Activated gamma-delta T cell treated with Interleukin-2 at 50 U/mL for 16 hours (primary cell): ENCODE data around the gene RBFOX2.
"Not testable (repeated sequence)": the region's sequence is repeated elsewhere in the genome, so short reads cannot be mapped to it uniquely, and the experiment has no call there.

ENCODE experiments used
- DNase-seq: peaks from one replicate; pipeline ENCODE4 v3.0.0-alpha.2; 2020

The RBFOX2 gene

DNA sequence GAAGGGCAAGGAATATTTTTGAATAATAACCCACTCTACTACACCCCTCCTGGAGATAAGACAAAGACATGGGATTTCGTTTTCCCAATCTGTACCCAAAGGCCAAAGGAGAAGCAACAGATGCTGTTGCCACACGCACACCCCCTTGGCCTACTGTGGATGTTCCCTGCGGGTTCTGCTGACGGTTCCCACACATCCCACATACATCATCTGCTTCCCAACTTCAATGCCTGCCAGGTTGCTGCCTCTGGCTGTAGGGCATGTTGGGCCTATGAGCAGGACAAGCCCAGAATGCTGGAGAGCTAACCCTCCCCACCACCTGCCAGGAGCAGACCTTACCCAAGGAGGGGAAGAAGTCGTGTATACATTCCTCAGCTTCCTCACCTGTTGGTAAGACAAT is 13.6 kb upstream of the RBFOX2 start:
- DNase-seq = no peak

DNA sequence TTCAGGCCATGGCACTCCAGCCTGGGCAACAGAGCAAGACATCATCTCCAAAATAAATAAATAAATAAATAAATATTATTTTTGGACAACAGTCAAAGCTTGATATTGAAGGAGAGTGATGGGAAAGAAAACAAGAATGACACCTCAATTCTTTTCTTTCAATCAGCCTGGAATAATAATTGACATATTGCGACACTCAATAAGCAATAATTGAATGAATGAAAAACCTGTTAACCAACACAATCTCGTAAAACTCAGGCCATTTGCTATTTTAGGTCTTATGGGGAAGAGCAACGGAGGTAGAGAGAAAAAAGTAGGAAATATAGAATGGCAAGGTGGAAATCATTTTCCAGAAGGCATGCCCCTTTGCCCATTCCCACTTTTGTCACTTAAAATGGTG is 10.5 kb upstream of the RBFOX2 start:
- DNase-seq = no peak

DNA sequence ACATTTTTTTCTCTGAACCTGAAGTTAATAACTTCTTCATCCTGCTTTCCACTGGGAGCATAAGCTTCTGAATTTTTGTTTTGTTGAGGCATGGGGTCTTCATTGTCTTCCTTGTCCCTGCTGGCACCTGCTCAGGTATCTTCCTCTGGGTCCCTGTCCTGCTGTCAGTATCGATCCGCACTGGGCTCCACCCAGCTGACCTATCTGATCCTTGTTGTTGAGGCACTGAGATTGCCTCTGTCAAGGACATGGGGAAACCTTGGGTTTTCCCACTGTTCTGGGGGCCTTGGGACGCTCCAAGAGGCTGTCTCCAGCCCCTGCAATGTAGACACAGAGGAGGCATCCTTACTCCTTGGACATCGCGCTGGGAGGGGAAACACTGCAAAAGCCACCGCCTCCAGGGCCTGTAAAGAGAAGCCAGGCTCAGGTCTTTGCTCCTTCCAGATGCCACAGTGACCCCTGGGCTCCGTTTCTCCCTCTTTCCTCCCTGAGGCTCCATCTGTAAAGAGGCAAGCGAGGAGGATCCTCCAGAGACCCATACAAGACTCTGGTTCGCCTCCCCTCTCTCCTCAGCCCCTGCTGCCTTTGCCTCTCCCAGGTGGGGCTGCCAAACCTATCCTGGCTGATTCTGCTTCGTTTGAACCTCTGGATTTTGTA is 8.6 kb upstream of the RBFOX2 start:
- no peak for DNase-seq

DNA sequence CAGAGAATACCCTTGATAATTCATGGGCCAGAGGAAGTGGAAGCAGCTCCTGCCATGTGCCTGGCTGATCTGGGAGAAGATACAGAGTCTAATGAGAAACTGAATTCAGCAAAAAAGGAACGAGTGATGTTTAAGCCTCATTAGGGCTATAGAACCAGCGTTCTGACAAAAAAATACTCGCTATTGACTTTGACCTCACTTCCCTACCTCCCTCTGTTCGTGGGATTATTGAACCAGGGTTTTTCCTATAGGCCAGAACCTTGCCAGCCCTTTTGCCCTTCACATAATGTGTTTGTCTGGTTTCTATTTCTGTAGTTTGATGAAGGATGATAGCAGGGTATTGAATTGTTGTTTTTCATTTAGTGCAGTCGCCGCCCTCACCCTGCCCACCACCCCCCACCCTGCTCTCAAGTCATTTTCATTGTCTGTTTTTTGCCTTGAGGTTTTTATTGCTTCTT is 7.6 kb upstream of the RBFOX2 start:
- no peak for DNase-seq

DNA sequence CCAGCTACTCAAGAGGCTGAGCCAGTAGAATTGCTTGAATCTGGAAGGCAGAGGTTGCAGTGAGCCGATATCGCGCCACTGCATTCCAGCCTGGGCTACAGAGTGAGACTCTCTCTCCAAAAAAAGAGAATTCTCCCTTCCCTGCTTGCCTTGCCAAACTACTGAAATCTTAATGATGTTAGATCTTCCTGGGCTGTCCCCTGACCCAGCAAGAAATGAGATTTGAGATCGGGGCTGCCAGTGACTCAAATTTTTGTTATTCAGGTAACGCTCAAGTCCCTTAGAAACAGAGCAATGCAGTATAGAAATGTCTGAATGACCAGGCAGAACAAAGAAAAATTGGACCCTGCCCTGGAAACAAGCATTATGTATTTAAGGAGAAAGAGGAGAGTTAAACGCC is 4.0 kb upstream of the RBFOX2 start:
- no peak for DNase-seq

DNA sequence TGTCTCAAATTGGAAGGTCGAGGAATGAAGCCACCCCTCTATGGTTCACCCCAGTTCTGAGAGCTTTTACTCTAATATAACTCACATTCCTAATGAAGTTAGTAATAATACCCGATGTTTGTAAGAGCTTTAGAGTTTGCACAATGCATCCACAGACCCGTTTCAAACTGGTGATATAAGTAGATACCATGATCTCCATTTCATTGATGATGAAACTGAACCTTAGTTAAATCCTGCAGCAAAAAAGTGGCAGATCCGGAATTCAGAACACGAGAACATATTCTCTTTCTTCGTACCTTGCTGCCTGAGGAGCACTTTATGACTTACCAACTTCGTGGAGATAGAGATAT is 757 bp upstream of the RBFOX2 start:
- no peak for DNase-seq

DNA sequence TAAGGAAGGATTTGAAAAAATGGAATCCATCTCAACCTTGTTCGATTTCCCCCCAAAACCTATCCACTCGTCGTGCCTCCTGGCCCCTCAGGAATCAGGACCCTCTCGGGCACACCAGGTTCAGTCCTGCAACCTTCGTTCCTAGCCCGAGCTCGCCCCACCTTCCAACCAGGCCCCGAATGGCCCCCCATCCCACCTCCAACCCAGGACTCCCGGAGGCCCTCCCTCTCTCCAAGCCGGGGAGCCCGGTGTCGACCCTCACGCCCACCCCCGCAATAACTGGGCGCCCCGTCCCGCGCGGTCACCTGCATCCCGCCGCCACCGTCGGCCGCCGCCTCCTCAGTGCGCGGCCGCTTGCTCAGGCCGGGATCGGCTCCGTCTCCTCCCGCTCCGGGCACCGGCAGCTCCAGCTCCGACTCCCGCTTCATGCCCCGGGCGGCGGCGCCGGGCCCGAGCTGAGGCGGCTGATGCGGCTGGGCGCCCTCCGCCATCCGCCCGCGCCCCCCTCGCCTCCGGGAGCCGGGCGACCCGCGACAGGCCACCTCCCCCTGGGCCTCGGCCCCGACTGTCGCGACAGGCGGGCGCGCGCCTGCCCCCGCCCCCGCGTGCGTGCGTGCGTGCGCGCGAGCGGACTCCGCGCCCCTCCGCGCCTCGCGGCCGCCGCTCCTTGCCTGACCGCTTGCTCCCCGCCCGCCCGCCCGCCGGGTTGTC is 534 bp downstream of the RBFOX2 start:
- peak; percentile 3 for DNase-seq

DNA sequence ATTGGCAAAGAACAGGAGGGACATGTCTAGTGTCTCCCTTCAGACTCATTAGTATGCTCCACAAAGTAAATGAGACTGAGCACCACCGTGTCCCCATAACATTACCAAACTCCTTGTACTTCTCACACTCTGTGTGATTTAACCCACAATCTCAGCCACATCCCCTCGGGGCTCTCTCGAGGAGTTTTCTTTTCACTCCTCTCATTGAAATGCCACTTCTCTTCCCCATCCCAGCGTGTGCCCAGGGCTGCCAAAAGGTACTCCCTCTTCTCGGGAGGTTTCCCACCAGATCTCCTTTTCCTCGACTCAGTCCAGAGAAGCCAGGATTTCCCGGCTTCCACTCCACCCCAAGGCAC is 1.1 kb downstream of the RBFOX2 start:
- peak; percentile 5 for DNase-seq

DNA sequence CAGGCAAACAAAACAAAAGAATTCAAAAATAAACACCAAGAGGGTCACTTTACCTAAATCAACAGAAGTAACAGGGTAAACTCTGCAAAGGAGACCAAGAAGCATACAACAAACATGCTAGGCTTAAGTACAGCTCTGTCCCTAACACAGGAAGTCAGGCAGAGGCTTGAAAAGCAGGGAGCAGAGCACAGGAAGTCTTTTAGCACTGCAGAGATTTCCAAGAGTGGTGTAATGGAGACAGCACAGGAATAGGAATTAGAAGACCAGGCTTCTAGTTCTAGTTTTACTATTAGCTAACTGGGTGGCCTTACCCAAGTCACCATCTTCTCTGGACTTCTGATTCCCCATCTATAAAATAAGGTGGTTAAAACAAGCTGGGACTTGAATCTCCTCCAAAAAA is 1.9 kb downstream of the RBFOX2 start:
- no peak for DNase-seq

DNA sequence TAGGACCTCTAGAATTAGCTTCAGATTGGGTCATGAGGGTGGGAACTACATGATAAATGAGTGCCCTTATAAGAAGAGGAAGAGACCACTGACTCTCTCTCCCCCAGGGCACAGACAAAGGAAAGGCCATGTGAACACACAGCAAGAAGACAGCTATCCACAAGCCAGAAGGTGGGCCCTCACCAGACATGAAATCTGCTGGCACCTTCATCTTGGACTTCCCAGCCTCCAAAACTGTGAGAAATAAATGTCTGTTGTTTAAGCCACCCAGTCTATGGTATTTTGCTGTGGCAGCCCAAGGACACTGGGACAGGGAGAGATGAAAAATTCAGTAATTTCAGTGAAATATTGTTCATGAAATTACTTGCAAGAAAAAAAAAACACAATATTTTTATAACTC is 5.9 kb downstream of the RBFOX2 start:
- no peak for DNase-seq

DNA sequence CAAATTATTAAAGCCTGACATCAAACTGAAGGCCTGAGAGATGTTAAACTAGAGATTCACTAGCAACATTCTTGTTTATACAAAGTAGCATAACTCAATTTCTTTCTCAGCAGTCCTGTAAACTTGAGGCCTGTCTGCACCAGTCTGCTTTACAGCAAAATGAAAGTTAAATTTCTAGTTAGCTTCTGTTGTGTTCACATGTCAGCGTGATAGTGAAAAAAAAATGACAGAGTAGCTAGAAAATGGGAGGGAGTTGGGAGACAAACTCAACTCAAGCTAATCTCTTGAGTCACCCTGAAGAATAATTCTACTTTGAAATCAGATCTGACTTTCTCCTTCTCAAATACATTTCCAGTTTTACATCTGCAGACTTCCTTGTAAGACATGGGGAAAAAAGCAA is 6.5 kb downstream of the RBFOX2 start:
- DNase-seq = no peak

DNA sequence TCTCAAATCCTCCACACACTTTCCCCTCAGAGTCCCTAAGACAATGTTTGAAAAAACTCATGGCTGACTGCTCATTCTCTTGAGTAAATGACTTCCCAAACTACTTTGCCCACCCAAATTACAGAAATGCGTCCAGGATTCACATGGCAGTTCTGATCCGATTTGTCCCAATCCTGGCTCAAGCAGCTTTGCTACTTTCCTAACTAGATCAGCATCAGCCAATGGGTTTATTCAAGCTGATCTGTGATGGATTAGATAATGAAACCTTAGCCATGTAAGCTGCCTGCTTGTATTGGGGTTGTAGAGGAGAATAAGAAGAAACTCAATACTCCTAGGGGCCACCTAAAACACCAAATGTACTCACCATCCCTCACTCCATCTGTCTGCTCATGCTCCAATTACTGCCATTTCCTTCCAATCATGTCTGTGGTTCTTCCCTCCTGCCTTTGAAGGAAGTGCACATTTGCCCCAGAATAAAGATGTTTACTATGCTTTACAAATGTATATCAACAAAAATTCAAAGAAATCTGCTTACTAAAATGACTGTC is 6.9 kb downstream of the RBFOX2 start:
- DNase-seq = no peak

DNA sequence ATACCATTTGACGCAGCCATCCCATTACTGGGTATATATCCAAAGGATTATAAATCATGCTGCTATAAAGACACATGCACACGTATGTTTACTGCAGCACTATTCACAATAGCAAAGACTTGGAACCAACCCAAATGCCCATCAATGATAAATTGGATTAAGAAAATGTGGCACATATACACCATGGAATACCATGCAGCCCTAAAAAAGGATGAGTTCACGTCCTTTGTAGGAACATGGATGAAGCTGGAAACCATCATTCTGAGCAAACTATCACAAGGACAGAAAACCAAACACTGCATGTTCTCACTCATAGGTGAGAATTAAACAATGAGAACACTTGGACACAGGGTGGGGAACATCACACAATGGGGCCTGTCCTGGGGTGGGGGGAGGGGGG is 7.8 kb downstream of the RBFOX2 start:
- DNase-seq = not testable (repeated sequence)

DNA sequence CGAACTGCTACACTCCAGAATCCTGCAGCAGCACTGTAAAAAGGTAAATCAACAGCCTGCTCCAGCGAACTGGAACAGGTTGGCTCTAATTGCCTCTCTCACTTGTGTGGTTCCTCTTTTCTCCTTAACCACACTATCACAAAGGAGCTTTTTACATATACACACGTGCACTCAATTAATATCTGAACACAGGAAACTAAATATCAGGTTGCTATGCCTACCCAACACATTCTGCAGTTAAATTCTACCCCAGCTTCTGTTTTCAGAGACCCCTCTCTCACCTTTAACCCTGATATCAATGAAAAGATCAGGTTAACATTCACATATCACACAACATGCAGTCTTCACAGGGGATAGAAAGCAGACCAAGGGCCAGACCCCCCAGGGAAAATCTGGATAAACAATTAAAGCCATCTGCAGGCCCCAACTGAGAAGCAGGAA is 11.0 kb downstream of the RBFOX2 start:
- no peak for DNase-seq

DNA sequence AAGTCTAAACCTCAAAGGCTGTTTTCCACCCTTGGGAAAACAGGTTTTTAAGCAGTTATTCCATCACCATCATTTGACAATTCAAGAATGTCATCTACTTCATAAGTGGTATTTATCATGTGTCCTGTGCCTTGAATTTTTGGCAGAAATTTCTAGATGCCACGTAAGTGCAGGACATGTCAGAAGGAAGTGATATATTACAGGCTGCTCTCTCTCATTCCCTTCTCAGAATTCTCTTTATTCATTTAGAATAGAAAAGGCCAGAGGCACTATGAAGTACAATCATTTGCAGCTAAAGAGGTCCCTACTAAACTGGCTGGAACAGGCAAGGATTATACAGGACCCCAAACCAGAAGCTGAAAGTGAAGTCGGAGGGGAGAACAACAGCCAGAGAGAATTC is 11.9 kb downstream of the RBFOX2 start:
- DNase-seq = no peak

DNA sequence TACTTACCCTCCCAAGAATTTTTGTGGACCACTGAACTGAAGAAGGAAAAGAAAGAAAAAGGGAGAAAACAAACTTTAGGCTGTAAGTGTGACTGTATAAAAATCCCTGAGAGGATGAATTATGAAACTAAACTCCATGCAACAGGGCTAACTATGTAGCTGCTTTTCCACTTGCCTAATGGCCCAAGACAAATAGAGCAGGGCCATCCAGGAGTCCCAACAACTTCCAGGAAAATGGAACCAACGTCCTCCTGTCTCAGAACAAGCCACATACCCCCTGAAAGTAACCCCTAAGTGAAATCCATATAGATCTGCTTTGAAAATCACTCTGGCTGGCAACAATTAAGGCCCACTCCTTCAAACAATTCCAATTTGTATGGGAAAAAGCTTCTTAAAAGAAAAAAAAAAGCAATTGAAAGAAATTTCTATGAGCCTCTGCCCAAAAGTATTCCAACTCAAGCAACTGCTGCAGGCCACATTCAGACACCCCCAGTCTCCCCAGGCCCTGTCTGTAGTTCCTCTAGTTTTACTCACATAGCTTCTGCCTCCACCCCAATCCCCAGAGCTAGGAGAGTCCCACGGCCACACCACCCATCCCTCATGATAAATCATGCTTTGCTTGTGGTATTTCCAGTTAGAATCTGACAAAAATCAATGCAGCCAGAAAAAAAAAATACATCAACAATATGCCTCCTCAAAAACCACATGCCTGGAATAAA is 12.7 kb downstream of the RBFOX2 start:
- no peak for DNase-seq

DNA sequence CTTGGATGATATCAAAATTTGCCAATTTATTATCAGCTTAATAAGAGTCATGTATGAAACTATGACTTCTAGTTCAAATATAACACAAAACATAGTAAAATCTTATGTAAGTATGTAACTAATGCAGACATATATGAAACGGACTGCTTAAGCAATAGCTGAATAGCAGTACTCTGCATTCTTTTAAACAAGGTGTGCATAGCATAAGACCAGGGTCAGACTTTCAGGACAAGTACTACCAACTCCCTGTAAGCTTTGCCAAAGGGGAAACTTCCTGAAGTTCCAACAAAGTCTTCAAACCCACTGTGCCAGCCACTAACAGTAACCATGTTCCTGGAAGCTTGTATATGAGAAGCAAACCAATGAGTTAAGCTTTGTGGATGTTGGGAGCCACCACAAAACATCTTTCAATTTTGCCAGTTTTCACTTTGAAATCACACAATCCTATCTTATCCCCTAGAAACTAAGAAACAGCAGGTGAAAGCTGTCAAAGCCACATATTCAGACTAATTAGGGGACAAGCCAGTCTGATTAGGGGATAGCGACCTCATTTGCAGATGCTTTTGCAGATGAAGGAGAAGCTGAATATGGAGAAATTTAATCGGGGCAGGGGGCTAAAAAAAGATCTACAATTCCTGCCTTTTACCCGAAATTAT is 13.3 kb downstream of the RBFOX2 start:
- no peak for DNase-seq

DNA sequence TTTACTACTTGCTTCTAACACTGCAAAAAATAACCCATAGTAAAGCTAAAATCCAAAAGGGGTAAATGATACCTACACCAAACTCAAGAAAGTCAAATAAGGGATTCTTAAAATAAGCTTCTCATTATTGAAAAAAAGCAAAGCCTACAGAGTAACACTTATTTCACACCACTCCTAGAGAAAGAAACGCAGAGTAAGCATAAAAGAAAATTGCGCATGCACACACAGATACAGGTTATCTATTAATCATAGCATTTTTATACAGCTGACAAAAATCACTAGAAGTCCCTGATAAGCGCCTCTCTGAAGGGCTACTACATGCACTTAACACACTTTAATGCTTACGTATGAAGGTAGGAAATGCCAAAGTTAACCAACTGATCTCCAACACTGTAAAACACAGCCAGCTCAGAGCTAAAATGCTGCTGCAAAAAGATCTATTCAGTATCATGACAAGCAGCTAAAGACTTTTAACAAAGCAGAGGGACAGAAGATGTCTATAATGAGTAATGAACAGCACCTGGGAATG is 14.0 kb downstream of the RBFOX2 start:
- no peak for DNase-seq

DNA sequence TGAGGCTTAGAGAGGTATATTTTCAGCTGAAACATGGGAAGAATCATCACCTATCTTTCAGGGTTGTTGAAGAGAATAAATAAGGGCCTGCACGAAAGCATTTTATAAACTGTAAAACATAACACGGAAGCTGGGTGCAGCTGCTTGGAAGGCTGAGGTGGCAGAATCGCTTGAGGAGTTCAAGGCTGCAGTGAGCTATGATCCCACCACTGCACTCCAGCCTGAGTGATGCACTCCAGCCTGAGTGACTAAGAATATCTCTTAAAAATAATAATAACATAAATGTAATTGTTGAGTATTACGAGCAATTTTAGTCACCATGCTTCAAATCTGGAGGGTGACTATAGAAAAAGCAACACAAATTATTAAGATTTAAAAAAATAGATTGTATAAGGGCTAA is 16.3 kb downstream of the RBFOX2 start:
- no peak for DNase-seq

DNA sequence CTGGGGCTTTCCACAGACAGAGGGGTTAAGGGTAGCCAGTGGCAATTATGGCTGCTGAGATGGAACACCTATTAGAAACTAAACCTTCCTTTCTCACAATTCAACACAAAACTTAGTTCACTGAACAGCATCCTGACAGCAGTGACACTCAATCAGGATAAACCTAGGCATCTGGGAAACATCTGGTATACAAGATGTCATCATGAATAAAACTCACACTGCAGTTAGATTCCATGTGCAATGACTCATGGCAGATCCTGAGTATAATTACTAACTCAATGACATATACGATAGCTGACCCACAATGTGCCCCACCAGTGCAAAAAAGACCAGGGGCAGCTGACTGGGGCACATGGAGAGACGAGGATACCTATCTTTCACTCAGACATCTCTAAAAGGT is 17.7 kb downstream of the RBFOX2 start:
- no peak for DNase-seq

DNA sequence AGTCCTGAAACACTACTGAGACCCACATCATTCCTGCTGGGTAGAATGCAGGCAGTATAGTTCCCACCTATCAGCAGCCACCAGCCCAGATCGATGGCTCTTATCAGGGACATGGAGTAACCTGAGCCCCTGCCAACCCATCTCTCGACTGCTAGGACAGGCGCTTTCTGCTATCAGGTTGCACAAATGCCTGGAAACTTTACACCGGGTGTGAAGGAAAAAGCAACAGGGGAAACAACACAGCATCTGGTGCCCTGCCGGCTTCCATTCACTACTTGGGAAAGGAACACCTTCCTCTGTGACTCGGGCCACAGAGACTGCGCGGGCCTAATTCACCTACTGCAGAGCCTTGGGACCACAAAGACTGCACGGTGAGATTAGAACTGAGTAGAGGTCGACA is 18.5 kb downstream of the RBFOX2 start:
- DNase-seq = no peak

DNA sequence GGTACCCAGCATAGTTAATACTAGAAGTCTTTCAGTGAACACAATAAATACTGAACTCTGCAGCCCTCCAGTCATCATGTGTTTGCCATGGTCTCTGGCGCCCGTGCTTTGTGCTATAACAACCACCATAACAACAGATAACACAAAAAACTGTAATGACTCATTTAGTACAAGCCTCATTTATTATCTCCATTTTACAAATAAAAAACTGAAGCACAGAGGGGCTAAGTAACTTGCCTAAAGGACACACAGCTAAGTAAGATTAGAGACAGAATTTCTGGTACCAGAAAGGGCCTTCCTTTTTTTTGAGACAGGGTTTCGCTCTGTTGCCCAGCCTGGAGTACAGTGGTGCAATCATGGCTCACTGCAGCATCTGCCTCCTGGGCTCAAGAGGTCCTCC is 19.5 kb downstream of the RBFOX2 start:
- no peak for DNase-seq

DNA sequence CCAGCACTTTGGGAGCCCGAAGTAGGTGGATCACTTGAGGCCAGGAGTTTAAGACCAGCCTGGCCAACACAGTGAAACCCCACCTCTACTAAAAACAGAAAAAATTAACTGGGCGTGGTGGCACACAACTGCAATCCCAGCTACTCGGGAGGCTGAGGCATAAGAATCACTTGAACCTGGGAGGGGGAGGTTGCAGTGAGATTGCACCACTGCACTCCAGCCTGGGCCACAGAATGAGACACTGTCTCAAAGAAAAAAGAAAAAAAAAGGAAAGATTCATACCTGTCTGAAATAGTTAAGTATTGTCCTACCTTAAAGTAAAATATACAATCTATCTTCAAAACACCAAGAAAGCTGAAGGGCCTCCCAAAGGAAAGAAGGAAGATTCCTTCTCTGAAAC is 20.1 kb downstream of the RBFOX2 start:
- no peak for DNase-seq
